NCI-H510A (cell line): ENCODE results near the gene ATIC.
"Not testable (repeated sequence)": the region's sequence is repeated elsewhere in the genome, so short reads cannot be mapped to it uniquely, and the experiment has no call there.

Experiments used
- DNase-seq: peaks from one replicate; lab custom pipeline; 2025; lab: John Stamatoyannopoulos, UW

ATIC gene

DNA sequence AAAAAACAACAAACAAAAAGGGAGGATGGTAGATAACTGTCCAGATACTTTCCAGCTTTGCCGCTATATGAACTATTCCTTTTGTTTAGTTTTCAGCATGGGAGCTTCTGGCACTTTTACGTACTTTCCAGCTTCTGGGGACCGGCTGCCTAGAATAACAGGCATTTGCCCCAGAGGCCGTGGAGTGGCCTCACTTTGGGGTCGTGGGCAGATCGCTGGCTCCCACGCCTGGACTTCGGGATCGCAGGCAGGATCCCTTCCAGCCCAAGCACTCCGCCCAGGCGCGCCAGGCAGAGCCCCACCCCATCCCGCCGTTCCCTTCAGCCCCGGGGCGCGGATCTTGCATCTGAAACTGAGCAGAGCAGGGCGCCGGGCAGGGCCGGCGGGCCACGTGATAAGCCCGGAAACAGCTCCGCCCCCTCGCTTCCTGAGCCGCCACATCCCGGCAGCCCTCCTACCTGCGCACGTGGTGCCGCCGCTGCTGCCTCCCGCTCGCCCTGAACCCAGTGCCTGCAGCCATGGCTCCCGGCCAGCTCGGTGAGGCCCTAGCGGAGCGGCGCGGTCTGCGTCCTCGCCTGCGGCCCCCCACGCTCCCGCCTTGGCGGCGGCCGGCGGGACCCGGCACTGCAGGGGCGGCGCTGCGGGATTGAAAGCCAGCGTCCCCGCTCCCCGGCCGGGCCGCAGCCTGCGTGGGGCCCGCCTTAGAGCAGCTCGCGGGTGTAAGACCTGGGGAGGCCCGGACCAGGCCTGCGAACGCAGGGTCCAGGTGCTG lies at the start of gene ATIC:
Gene ATIC, plus strand, starts transcription at position 435 of the 772 bp plus-strand sequence. Its CDS starts 84 bp downstream, at position 519.
- DNase-seq = peak; percentile 96

DNA sequence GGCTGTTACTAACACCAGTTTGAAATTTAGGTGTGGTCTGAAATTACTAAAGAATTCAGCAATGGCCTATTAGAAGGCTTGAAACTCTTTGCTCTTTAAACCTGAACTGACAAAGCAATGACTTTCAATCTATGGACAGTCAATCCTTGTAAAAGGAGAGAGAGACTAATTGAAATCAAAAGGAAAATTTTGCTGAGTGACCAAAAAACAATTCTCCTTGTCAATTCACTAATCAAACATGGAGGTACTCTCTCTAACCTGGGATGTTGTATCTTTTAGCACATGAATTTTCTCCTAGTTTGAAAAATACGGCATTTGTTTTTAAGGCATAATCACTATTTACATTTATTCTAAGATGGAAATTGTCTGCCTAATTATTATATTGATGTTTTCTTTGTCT lies 49.6 kb upstream of the ATIC start:
- DNase-seq = no peak

DNA sequence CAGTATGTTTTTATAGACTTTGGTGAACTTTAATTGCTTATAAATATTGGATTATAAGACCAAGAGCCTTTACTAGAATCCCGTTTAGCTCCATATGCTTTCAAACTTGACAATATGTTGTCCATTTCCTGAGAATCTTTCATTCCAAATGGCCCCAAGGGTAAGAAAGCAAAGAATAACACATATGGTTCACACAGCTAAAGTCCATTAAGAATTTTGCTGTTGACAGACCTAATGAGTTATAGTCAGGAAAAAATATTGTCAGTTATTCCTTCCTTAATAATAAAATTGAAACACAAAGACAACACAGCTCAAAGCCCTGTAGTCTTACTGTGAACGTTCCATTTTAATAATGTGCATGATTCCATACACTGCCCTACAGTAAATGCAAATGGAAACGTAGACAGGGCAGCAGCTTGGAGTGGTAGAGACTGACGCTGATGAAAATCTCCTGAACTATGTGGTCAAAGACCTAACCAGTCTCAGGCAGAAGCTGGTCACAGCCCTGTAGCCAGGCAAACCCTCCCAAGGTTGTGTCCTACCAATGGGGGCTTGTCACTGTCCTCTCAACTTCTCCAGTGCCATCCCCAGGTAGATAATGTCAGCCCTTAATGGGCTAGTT lies 49.0 kb upstream of the ATIC start:
- no peak for DNase-seq

DNA sequence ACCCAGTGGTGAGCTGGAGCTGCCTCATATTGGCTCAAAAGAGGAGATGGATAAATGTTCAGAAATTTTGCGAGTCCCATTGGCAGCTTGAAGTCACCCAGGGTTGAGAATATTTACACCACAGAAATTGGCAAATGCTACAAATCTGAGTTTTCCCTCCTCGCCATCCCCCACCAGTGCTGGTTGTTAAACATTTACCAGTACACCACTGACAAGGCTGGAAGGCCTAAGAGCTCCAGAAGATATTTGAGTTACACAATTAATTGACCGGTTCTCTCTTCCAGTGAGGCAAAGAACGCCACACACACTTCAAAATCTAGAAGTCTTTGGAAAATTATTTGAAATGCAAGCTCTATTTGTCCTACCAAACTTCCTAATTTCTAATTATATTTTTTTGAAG lies 47.5 kb upstream of the ATIC start:
- DNase-seq = no peak

GRCh38 chr2:215269397-215270117 lies 42.3 kb upstream of the ATIC start:
- DNase-seq = peak; percentile 30

GRCh38 chr2:215270118-215270451 lies 41.8 kb upstream of the ATIC start:
- no peak for DNase-seq

GRCh38 chr2:215271446-215271845 lies 40.4 kb upstream of the ATIC start:
- DNase-seq = no peak

DNA sequence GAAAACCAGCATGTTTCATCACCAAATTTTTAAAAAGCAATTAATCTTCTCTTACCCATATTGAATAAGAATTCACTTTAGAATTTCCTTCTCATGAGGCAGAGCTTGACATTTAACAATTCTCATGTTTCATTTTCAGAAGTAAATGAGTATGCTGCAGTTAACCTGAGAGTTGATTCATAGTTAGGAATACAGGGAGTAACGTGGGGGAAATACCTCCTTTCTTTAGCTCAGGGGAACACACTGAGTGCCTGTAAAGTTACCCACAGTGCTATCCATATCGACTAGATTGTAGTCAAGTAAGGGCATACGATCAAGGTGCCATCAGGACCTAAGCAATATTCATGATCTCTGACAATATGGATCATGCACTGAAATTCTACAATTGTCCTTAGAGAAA lies 38.9 kb upstream of the ATIC start:
- DNase-seq = no peak

GRCh38 chr2:215274829-215275228 lies 37.0 kb upstream of the ATIC start:
- DNase-seq = no peak

- DNase-seq = no peak
These were observed 36.0 kb upstream of the ATIC start for GRCh38 chr2:215275824-215276223.

DNA sequence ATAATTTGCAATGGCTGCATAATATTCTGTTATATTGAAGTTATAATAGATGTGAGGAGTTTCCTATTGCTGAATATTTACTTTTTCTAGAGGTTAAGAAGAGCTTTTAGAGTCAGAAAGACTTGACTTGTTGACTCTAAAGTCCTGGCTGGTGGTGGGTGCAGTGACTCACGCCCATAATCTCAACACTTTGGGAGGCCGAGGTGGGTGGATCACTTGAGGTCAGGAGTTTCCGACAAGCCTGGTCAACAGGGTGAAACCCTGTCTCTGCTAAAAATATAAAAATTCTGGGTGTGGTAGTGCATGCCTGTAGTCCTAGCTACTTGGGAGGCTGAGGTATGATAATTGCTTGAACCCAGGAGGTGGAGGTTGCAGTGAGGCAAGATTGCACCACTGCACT lies 33.9 kb upstream of the ATIC start:
- DNase-seq = no peak

GRCh38 chr2:215280326-215280725 lies 31.5 kb upstream of the ATIC start:
- no peak for DNase-seq

- DNase-seq = no peak
These were observed 28.6 kb upstream of the ATIC start for GRCh38 chr2:215283221-215283620.

GRCh38 chr2:215286309-215286708 lies 25.6 kb upstream of the ATIC start:
- DNase-seq = no peak

DNA sequence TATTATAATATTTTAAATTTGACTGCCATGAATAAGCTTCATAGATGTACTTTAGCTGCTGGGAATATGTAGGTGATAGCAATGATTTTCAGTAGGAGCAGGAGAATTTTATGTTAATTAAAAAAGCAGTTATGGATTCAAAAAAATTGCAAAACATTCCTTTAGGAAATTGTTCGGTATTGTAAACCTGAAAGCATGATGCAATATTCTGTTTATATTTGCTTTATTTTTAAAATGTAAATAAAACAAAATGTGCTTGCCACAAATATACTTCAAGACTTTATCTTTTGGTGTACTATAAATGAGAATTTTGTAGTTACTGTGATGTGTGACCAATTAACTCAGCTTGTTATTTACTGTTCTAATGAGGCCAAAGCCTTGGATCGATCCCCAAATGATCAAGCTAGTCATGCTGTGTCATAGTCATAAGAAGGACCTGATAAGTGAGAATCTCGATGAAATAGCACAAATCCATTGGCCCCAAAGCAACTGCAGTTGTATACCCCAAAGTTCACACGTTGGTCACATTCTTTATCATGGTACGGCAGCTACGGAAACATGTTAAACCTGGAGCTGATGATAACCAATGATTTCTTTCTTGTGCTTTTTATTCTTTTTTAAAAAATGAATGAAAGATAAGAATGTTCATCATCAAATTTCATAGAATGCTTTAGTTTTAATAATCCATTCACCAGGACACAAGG lies 23.6 kb upstream of the ATIC start:
- no peak for DNase-seq

- no peak for DNase-seq
These were observed 20.8 kb upstream of the ATIC start for GRCh38 chr2:215290980-215291599.

GRCh38 chr2:215293879-215294278 lies 18.0 kb upstream of the ATIC start:
- DNase-seq = no peak

DNA sequence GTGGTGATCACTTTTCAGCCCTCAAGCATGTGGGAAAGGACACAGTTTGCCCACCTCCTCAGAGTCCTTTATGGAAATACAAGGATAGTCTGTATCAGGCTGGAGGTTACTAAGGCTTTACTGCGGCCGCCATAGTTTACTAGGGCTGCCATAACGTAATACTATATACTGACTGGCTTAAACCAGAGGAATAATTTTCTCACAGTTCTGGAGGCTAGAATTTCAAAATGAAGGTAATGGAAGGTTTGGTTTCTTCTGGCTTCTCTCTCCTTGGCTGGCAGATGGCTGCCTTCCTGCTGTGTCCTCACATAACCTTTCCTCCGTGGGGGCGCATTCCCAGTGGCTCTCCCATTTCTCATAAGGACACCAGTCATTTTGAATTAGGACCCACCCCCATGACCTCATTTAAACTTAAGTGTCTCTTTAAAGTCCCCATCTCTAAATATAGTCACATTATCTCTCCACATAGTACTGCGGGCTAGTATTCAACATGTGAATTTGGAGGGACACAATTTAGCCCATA lies 12.5 kb upstream of the ATIC start:
- DNase-seq = no peak

GRCh38 chr2:215301994-215302393 lies 9.9 kb upstream of the ATIC start:
- DNase-seq = no peak

- not testable (repeated sequence) for DNase-seq
These were observed 617 bp upstream of the ATIC start for GRCh38 chr2:215311259-215311624.

- DNase-seq = no peak
These were observed 1.4 kb downstream of the ATIC start for GRCh38 chr2:215313255-215313613.

GRCh38 chr2:215314896-215315295 lies 3.0 kb downstream of the ATIC start:
- no peak for DNase-seq
